ENCODE data around the gene CFAP100.

The CFAP100 gene

DNA sequence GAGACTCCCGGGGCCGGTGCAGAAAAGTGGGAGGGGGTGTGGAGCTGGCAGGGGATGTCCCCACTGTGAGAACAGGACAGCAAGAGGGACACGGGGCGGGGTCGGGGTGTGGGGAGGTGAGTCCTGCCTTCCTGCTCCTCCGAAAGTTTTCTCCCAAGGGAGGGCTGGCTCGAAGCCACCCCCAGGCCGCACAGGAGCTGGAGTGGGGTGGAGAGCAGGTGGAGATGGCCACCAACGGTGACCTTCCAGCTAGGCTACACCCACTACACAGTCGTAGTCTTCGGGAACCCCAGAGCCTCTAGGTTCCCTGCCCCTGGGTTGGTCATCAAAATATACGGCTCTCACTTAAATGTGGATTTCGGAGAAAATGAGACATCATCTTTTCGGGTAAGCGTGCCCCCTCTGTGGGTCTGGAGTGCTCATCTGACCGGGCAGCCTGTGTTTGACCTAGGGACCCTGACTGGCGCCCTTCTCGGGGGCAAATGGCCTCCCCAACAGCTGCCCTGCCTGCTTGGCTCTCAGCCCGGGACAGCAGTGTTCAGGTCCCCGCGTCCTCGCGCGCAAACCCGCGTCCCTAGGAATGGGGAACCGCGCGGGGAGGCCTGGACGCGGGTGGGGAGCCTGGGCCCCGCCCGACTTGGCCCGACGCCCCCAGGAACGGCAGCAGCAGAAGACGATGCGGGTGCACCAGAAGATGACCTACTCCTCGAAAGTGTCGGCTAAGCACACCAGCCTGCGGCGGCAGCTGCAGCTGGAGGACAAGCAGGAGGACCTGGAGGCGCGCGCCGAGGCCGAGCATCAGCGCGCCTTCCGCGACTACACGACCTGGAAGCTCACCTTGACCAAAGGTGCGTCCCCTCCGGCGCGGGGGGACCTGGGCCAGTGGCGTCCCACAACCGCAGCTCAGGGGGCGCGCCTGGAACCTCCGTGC is 21.2 kb downstream of the CFAP100 start:
- POLR2A ChIA-PET (ENCODE audit: low non-redundant PET) = no interaction called here
- TF ChIP-seq, protein P1, sequence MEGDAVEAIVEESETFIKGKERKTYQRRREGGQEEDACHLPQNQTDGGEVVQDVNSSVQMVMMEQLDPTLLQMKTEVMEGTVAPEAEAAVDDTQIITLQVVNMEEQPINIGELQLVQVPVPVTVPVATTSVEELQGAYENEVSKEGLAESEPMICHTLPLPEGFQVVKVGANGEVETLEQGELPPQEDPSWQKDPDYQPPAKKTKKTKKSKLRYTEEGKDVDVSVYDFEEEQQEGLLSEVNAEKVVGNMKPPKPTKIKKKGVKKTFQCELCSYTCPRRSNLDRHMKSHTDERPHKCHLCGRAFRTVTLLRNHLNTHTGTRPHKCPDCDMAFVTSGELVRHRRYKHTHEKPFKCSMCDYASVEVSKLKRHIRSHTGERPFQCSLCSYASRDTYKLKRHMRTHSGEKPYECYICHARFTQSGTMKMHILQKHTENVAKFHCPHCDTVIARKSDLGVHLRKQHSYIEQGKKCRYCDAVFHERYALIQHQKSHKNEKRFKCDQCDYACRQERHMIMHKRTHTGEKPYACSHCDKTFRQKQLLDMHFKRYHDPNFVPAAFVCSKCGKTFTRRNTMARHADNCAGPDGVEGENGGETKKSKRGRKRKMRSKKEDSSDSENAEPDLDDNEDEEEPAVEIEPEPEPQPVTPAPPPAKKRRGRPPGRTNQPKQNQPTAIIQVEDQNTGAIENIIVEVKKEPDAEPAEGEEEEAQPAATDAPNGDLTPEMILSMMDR (conservative IDR thresholded peaks at IDR 0.05; ENCODE audit: low read depth) = no peak
- CTCF ChIA-PET = no interaction called here
- H3K27ac ChIP-seq = no peak overlapping the region
- DNase-seq (ENCODE audit: low spot score) = no peak

DNA sequence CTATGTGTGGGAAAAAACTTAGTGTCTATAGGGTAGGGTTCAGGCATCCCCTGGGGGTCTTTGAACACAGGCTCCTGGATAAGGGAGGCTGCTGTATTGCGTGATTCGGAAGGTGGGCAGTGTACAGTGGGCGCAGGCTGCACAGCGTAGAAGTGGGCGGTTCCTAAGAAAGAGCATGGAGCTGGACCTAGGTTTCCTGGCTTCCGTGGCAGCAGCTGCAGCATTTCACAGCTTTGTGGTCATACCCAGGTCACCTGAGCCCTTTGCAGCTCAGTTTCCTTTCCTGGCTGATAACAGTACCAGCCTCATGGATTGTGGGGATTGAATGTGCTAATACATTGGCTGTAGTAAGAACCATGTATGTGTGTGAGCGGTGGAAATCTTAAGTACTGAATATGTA is 22.2 kb downstream of the CFAP100 start:
- no peak overlapping the region for H3K27ac ChIP-seq
- ChIA-PET POLR2A (ENCODE audit: low non-redundant PET) (no interaction called here), CTCF (no interaction called here)
- TF ChIP-seq, protein P1 (conservative IDR thresholded peaks at IDR 0.05; ENCODE audit: low read depth) = no peak
- DNase-seq (ENCODE audit: low spot score) = no peak

DNA sequence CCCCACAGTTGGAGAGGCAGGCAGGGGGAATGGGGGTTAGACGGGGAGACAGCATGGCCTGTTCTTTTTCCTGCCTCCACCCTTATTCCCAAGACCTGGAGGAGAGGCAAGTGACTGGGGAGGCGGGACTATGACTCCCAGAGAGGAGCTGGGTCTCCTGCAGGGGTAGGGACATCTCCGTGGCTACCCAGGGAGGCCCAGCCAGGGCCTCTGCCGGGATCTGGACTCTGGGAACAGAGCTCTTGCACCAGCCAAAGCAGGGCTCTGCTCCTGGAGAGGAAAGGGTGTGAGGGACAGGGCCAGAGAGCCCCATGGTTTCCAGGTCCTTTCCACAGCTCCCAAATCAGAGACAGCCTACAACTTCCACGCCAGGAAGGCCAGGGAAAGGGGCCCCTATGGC is 22.8 kb downstream of the CFAP100 start:
- TF ChIP-seq, protein P1 (conservative IDR thresholded peaks at IDR 0.05; ENCODE audit: low read depth) = no peak
- H3K27ac ChIP-seq = no peak overlapping the region
- DNase-seq (ENCODE audit: low spot score) = no peak
- POLR2A ChIA-PET (ENCODE audit: low non-redundant PET) = no interaction called here
- CTCF ChIA-PET = no interaction called here

DNA sequence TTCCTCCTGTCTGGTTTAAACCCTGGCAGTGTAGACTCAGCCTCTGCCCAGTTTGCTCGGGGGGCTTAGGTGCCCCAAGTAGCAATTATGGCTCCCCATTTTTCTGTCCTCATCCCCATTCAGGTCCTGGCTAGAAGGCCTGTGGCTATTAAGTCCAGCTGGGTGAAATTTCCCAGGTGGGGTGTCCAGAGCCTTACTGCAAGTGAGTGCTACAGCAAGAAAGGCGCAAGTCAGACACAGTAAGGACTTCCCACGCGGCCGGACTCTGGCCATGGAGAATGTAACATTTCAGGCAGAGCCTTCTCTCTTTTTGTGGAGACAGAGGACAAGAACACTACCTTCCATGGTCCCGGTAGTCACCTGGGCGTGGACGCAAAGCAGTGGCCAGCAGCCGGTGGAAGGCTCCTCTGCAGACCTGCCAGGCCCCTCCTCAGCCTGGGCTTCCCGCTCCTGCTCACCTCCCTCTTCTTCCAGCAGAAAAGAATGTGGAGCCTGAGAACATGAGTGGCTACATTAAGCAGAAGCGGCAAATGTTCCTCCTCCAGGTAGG is 23.3 kb downstream of the CFAP100 start:
- no peak overlapping the region for H3K27ac ChIP-seq
- TF ChIP-seq, protein P1 (conservative IDR thresholded peaks at IDR 0.05; ENCODE audit: low read depth) = no peak
- DNase-seq (ENCODE audit: low spot score) = no peak
- CTCF ChIA-PET = no interaction called here
- POLR2A ChIA-PET (ENCODE audit: low non-redundant PET) = no interaction called here

DNA sequence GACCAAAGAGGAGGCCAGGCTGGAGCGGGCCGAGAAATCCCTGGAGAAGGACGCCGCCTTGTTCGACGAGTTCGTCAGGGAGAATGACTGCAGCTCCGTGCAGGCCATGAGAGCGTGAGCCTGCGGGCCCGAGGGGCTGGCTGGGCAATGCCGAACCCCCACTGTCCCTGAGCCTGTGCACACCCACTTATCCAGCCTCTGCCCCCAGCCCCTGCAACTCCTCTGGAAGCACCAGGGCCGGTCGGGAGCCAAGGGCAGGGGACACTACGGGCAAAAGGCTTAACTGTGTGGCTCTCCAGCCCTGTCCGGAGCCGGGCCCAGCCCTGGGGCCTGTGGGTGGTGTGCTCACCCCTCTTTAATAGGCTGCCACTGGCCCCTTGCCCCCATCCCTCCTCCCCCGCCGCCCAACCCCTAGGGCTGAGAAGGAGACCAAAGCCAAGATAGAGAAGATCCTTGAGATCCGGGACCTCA is 24.0 kb downstream of the CFAP100 start:
- POLR2A ChIA-PET (ENCODE audit: low non-redundant PET) = no interaction called here
- H3K27ac ChIP-seq = no peak overlapping the region
- no peak for DNase-seq (ENCODE audit: low spot score)
- TF ChIP-seq, protein P1 (conservative IDR thresholded peaks at IDR 0.05; ENCODE audit: low read depth) = no peak
- CTCF ChIA-PET = no interaction called here

DNA sequence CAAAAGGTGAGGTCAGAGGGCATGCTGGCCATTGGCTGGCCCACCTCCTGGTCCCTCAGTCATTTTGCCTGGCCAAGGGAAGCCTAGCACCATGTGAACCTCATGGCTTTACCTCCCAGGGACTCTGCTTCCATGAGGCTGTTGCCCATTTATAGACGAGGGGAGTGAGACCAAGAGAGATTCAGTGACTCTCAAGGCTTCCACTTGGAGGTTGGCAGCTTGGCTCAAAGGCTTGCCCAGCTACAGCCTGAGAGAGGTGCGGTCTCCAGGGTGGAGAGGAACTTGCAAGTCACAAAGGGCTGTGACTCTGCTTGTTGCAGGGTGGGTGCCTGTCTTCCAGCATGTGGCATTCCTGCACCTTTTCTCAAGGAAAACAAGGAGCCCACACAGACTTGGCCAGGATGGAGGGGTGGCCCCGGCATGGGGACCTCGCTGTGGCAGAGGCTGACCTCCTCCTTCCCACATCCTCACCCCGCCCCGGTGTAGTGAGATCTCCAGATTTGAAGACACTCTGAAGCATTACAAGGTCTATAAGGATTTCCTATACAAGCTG is 24.5 kb downstream of the CFAP100 start:
- POLR2A ChIA-PET (ENCODE audit: low non-redundant PET) = no interaction called here
- H3K27ac ChIP-seq = no peak overlapping the region
- CTCF ChIA-PET = no interaction called here
- TF ChIP-seq, protein P1 (conservative IDR thresholded peaks at IDR 0.05; ENCODE audit: low read depth) = no peak
- no peak for DNase-seq (ENCODE audit: low spot score)

Data from RWPE1 (cell line).